HG03442 (cell line): ENCODE results near the gene ULK4.

Experiments used
- ATAC-seq: cut with Tn5 transposase; IDR thresholded peaks from one replicate; pipeline ENCODE4 v1.9.1; 2021; ENCODE audit warnings: mild to moderate bottlenecking, moderate library complexity; ENCODE audit not compliant: unreplicated experiment

The ULK4 gene

GRCh38 chr3:41328926-41329325 lies 633.0 kb downstream of the ULK4 start:
- ATAC-seq: no peak

- ATAC-seq: no peak
Measured at GRCh38 chr3:41327718-41328117, 634.2 kb downstream of the ULK4 start.

- ATAC-seq: no peak
Measured at GRCh38 chr3:41324156-41324475, 637.8 kb downstream of the ULK4 start.

- ATAC-seq: no peak
Measured at GRCh38 chr3:41323467-41324155, 638.3 kb downstream of the ULK4 start.

GRCh38 chr3:41321642-41321980 lies 640.3 kb downstream of the ULK4 start:
- no peak for ATAC-seq

DNA sequence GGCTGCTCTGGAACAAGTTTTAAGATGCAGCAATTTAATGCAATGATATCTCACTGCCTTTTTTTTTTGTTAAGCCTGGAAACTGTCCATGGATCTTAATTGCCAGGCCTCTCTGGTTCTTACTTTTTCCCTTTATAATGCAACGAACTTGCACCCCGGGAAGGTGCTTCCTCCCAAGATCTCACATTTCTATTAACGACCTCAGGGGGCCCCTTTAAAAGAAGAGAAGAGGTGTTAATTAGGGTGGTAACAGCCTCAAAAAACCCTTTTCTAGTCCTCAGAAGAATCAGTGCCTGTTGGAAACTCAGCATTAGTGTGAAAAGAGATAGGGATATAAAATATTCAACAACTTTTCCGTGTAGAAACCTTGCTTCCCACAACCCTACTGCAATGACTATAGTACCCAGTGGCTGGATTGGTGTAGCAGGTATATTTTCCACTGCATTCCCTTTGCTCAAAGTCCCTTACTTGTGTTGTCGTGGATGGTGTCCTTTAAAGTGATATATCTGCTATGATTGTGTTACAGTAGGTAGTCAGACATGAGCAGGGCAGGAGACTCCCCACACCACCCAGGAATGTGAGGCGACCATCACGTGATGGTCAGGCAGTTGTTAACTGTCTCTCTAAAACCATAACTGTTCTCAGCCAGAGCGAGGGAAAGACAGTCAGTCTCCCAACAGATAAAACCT lies 640.8 kb downstream of the ULK4 start:
- no peak for ATAC-seq

GRCh38 chr3:41318520-41318919 lies 643.4 kb downstream of the ULK4 start:
- ATAC-seq: no peak

DNA sequence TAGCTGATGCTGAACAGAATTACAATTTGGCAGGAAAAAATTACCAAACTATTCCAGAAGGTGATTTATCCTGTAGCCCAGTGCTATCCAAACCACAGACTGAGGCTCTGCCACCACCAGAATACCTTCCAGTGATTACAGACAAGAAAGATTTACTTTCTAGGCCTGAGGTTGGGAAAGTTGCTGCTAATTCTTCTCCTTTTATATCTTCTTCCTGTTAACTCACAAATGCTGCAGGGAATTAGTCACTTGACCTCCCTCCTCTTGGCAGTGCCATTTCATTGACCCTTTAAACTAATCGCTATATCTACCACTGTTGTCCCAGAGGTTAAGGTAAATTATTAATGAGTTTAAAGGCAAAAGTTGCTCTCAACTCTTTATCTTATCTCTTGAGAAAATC lies 644.2 kb downstream of the ULK4 start:
- no peak for ATAC-seq

DNA sequence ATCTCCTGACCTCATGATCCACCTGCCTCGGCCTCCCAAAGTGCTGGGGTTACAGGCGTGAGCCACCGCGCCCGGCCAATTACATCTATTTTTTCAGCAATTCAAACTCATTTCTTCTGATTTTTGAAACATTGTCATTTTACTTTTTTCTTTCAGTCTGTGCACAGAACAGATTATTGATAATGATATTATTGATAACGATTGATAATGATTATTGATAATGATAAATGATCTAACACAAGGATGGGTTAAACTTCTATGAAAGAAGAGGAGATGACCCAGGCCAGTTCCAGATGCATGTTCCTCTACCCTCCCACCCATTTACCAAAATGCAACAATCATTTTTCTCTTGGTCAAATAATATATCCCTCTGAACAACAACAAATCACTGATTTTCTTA lies 644.6 kb downstream of the ULK4 start:
- no peak for ATAC-seq

- no peak for ATAC-seq
Measured at GRCh38 chr3:41315126-41315525, 646.8 kb downstream of the ULK4 start.

- no peak for ATAC-seq
Measured at GRCh38 chr3:41308119-41308518, 653.8 kb downstream of the ULK4 start.

GRCh38 chr3:41307065-41307464 lies 654.8 kb downstream of the ULK4 start:
- no peak for ATAC-seq

- ATAC-seq: no peak
Measured at GRCh38 chr3:41304593-41304992, 657.3 kb downstream of the ULK4 start.

GRCh38 chr3:41302295-41302694 lies 659.6 kb downstream of the ULK4 start:
- ATAC-seq: no peak

GRCh38 chr3:41301548-41301947 lies 660.4 kb downstream of the ULK4 start:
- ATAC-seq: no peak

DNA sequence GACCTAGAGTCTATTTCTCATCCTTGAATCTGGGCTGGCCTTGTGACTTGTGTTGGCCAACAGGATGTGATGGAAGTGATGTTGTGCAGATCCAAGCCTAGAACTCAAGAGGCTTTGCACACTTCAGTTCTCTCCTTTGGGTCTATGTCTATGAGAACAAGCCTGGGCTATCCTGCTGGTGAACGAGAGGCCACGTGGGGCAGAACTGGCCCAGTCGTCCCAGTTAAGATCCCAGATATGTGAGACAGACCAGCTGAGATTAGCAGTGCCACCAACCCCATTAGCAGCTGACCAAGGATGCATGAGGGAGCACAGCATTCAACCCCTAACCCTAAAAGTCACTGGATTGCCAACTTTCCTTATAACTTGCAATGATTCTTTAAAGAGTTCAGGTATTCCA lies 662.9 kb downstream of the ULK4 start:
- ATAC-seq: no peak

DNA sequence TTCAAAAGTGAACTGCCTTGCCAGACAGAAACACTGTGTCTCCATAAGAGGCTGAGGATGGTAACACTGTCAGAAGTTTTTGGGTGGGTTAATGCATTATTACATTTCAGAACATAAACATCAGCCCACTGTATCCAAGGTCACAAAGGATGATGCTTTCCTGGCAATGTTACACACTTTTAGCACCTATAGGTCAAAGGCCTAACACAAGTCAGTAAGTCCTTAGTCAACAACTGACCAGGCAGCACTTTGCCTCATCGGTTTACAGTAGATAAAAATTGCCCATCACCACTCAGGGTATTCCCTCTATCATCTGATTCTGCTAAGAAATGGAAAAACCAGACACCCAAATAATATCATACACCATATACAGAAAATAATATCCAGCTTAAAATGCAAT lies 664.2 kb downstream of the ULK4 start:
- ATAC-seq: no peak

DNA sequence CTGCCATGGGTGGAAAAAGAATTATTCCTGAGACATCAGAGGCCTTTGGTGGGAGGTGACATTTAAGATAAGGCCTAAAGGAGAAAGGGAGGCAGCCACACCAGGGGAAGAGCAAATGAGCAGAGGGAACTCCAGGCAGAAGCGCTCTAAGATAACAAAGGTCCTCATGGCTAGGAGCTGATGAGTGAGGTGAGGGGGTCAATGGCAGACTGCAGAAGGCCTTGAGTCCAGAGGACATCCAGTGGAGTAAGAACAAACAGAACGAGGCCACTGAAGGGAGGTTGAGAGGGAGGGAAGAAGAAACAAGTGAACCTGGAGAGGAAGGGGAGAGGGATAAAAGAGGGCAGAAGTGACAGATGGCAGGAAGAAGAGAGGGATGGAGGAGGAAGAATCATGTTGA lies 665.3 kb downstream of the ULK4 start:
- ATAC-seq: no peak

GRCh38 chr3:41295740-41296139 lies 666.2 kb downstream of the ULK4 start:
- no peak for ATAC-seq

- ATAC-seq: no peak
Measured at GRCh38 chr3:41293169-41293681, 668.7 kb downstream of the ULK4 start.

DNA sequence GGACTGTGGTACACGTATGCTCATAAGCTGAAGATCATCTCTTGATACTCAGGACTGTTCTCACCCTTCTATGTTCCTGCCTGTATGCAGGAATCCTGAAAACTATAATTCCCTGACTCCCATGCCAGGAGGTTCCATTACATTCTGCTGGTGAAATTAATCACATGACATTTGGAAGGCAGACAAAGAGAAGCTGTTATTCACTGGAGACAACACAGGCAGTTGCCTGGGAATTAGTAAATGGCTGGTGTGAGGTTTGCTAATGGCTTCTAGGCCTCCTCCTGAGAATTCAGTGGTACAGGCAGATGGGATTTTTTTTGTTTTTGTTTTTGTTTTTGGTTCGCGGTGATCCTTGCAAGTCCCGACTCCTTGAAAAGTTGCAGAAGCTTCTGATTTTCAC lies 671.2 kb downstream of the ULK4 start:
- no peak for ATAC-seq

DNA sequence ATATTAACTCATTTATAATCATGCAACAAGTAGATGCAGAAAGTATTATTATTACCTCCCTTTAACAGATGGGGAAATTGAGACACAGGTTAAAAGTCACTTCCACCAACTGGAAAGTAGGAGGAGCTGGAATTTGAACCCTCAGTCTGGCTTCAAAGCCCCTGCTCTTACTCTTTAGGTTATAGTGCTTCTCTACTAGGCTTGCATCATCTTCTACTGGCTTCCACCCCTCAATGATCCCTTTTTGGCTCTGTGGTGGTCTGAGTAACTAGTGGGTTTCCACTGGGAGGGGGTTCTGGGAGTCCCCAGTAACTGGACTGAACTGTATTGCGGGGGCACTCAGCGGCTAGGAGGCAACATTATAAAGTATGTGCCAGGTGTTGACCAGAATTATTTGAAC lies 671.6 kb downstream of the ULK4 start:
- no peak for ATAC-seq

DNA sequence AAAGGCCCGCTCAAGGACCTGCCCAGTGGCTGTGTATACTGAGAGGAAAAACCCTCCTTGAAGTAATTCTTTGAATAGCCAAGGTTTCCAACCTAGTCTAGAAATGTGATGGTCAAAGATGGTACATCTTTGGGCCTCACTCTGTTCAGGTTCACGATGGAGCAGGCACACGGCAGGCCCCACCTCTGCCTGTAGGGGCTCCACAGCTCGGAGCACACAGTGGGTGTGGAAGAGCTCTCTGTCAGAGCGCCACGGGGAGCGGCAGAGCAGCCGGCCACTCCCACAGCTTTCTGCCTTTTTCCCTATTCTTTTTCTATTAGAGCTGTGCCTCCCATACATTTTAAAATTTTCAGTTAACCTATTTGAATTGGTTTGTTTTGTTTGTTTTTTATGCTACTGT lies 673.1 kb downstream of the ULK4 start:
- ATAC-seq: no peak
